Ovary (tissue), 9 donors: ENCODE data around the gene RCAN3. TPM values are rescaled to one million over a fixed set of nuclear protein-coding genes. Genes with fewer than 3 reads are reported as not detected.

Source experiments
- DNase-seq, 5 donors: peaks; one replicate each; pipeline ENCODE4 v3.0.0-alpha.2; 2019 to 2020
- H3K27ac ChIP-seq, 2 donors: fragments of 200-600 bp; one replicate each; pipeline versions ENCODE4 v1.5.1 to v1.8.0; 2019 to 2022
- H3K27me3 ChIP-seq: fragments of 200-600 bp; one replicate; pipeline ENCODE4 v1.8.0; 2022
- H3K36me3 ChIP-seq: fragments of 200-600 bp; sonication (generic); one replicate; pipeline ENCODE4 v1.5.1; 2019
- H3K4me1 ChIP-seq: one replicate; pipeline ENCODE4 v1.8.1; 2013; ENCODE audit warnings: mild to moderate bottlenecking, moderate library complexity; ENCODE audit not compliant: insufficient read depth
- H3K4me3 ChIP-seq: fragments of 200-600 bp; sonication (generic); one replicate; pipeline ENCODE4 v1.5.1; 2017
- H3K9me3 ChIP-seq, 2 donors: fragments of 200-600 bp in 1 of 2; sonication (generic) in 1 of 2; one replicate each; pipeline versions ENCODE4 v1.5.1 to v1.8.1; 2013 to 2019; ENCODE audit warnings: mild to moderate bottlenecking in 1 of 2, moderate library complexity in 1 of 2
- EP300 ChIP-seq: sonication (generic); formaldehyde crosslinking; IDR thresholded peaks from one replicate; pipeline ENCODE4 v1.6.1; 2017; ENCODE audit warnings: antibody characterized with exemption
- POLR2A ChIP-seq: fragments of 450-650 bp; IDR thresholded peaks from one replicate; pipeline ENCODE4 v1.6.1; 2017; ENCODE audit warnings: antibody characterized with exemption, mild to moderate bottlenecking, moderate library complexity
- WGBS, 3 donors: extraction: QIAGEN DNeasy Blood & Tissue Kit in 1 of 3; methylation state at CpG; one replicate each; pipeline versions ENCODE4 v1.1.5 to v1.1.7; 2013 to 2017; 5-methylcytosine and 5-hydroxymethylcytosine counted together
- intact Hi-C, 4 donors: fragments of 100-400 bp; cut with DNase I; formaldehyde crosslinking; loops; one replicate each; pipeline versions ENCODE4 v1.11.0 to v1.15.1; 2022 to 2023
- polyA plus RNA-seq, 2 donors: library from polyadenylated mRNA; stranded (reverse); fragments of 200-250 nt in 1 of 2; fragments of 350-450 nt in 1 of 2; fragmentation: Illumina TruSeq in 1 of 2; extraction: RNeasy Lipid Tissue Mini Kit (QIAGEN cat#74804) in 1 of 2; gene quantifications; one replicate each; pipeline ENCODE4 v1.2.3, GENCODE V29; 2013 to 2014
- total RNA-seq, 7 donors: library from RNA; depleted of rRNA in 2 of 7; stranded (reverse); fragments of >200 nt in 2 of 7; fragmentation: NEBNext Ultra II Directional in 3 of 7; extraction: Animal tissue kit (Norgen Biotek cat#: 25700) in 3 of 7; gene quantifications; one replicate each; pipeline versions ENCODE4 v1.1.0 to v1.2.4, GENCODE V29; 2016 to 2023
- TF ChIP-seq, protein P1 (sequence below), 3 donors: fragments of 450-650 bp in 2 of 3; fragments of 200-600 bp in 1 of 3; IDR thresholded peaks; one replicate each; pipeline versions ENCODE4 v1.5.1 to v1.8.0; 2016 to 2022; ENCODE audit warnings: antibody characterized with exemption in 3 of 3, mild to moderate bottlenecking in 1 of 3
- donor health status: DM: no; HTN: no; CAD: no; lungs with moderate emphysema.
- donor health status: DM: no; HTN: no; CAD: no.
- donor health status: Bipolar disorder and iron deficiency.
- donor health status: DM: yes; HTN: yes; CAD: no.
- donor health status: DM: no; HTN: no; CAD: no.
- donor health status: DM: yes; HTN: yes; CAD: no.

The RCAN3 gene
- total and polyA plus RNA-seq, 9 donors: 0.25 to 12.4 (median 2.1) TPM

DNA sequence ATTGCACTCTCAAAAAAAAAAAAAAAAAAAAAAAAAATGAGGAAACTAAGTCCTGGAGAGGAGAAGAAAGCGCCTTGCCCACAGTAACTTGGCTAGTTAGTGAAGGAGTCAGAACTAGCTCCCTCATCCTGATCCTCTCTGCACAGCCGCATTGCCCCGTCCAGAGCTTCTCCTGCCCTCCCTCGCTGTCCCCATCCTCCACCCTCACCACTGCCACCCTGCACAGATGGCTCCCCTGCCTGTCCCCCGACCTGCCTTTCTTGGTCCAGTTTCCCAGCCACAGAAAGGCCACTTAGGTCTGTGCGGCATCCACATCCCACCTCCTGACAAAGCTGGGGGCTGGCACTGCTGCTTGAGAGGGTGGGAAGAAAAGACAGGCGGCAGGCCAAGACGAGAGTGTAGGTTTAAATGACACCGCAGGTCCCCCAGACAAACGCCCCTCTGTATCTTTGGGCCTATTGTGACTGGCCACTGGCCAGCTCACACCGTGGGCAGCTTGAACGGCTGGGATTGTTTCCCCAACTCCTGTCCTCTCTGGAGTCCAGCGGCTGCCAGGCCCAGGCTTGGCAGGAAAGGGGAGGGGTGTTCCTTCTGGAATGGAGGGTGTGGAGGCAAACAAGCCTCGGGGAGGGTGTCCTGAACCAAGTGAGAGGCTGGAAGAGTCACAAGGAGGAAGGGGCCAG is 73.4 kb downstream of the RCAN3 start:
- DNase-seq: no peak
- Histone ChIP-seq H3K36me3 (no peaks in the 10 kb centered on the region), H3K9me3 (no peaks in the 10 kb centered on the region), H3K27ac (no peak overlapping the region), H3K4me3 (no peak overlapping the region), H3K27me3 (no peaks in the 10 kb centered on the region), H3K4me1 (no peaks in the 10 kb centered on the region)
- intact Hi-C loops: no loop called here
- no peak for TF ChIP-seq POLR2A
- TF ChIP-seq, protein P1, sequence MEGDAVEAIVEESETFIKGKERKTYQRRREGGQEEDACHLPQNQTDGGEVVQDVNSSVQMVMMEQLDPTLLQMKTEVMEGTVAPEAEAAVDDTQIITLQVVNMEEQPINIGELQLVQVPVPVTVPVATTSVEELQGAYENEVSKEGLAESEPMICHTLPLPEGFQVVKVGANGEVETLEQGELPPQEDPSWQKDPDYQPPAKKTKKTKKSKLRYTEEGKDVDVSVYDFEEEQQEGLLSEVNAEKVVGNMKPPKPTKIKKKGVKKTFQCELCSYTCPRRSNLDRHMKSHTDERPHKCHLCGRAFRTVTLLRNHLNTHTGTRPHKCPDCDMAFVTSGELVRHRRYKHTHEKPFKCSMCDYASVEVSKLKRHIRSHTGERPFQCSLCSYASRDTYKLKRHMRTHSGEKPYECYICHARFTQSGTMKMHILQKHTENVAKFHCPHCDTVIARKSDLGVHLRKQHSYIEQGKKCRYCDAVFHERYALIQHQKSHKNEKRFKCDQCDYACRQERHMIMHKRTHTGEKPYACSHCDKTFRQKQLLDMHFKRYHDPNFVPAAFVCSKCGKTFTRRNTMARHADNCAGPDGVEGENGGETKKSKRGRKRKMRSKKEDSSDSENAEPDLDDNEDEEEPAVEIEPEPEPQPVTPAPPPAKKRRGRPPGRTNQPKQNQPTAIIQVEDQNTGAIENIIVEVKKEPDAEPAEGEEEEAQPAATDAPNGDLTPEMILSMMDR (IDR thresholded peaks at IDR 0.05): no peak
- no peak for TF ChIP-seq EP300
- WGBS, 3 donors: 44 to 52% (median 49%) methylated on average over 14 of the region's 14 CpGs

DNA sequence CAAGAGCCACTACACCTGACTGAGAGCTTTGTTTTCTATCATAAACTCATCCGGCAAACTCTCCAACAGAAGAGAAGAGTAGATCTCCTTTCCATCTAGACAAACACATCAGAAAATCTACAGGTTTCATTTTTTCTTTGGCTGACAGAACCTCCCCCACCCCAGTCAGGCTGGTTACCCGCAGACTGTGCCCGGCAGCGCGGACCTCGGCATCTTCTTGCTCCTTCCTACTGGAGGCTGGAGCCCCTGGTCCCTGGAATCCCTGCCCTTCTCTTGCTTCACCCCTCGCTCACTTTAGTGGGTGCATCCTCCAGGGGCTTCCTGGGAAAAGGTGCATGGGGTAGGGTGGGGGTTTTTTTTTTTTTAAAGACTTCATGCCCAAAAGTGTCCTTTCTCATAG is 76.2 kb downstream of the RCAN3 start:
- Histone ChIP-seq H3K4me1 (no peaks in the 10 kb centered on the region), H3K4me3 (no peak overlapping the region), H3K27ac (no peak overlapping the region), H3K9me3 (no peaks in the 10 kb centered on the region), H3K27me3 (no peaks in the 10 kb centered on the region), H3K36me3 (no peaks in the 10 kb centered on the region)
- TF ChIP-seq EP300: no peak
- no peak for TF ChIP-seq POLR2A
- TF ChIP-seq, protein P1 (IDR thresholded peaks at IDR 0.05): no peak
- intact Hi-C loops: no loop called here
- 93 to 97% (median 96%) methylated on average over 6 to 7 of the region's 7 CpGs for WGBS, 3 donors
- no peak for DNase-seq

DNA sequence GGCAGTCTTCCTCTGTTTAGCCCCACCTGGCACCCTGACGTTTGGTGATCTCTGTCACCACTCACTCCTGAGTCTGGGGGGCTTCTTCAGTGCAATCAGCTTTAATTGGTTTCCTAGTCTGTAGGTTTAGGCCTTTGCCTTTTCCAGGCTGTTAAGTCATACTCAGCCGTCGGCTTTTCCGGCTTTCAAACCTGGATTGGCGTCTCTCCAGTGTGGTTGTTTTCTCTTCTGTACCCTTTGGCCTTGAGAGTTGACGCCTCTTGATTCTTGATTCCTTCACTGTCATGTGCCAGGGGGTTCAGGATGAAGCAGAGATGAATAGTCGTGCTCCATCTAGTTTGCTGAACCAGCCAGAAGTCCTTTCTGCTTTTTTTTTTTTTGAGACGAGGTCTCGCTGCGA is 78.1 kb downstream of the RCAN3 start:
- intact Hi-C loops: no loop called here
- no peaks in the 10 kb centered on the region for H3K27me3 ChIP-seq
- H3K27ac ChIP-seq: no peak overlapping the region
- no peak for DNase-seq
- no peaks in the 10 kb centered on the region for H3K4me1 ChIP-seq
- H3K36me3 ChIP-seq: no peaks in the 10 kb centered on the region
- 63 to 73% (median 68%) methylated on average over 10 of the region's 10 CpGs for WGBS, 3 donors
- no peak overlapping the region for H3K4me3 ChIP-seq
- H3K9me3 ChIP-seq: no peaks in the 10 kb centered on the region
- TF ChIP-seq EP300 (no peak), POLR2A (no peak)
- TF ChIP-seq, protein P1 (IDR thresholded peaks at IDR 0.05): no peak

DNA sequence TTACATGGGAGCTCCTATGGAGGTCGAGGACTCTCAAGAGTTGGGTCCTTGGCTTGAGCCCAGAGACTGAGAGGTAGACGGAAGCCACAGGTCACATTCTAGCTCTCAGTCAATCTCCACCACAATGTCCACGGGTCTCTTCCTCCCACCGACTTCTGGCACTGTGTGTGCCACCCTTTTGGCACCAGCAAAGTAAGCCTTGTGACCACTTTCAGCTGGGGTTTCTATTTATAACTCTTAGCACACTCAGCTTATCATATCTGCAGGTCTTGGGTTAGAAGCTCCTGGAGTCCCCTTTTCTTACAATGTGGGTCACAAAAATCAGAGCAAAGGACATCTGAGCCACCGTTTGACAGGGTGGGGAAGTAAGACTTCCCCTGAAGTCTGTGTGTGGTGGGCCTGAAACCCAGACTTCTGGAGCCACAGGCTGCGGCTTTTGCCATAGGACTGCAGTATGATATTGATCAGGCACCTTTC is 81.6 kb downstream of the RCAN3 start:
- Histone ChIP-seq H3K9me3 (no peaks in the 10 kb centered on the region), H3K4me3 (no peak overlapping the region), H3K27ac (no peak overlapping the region), H3K4me1 (no peaks in the 10 kb centered on the region), H3K27me3 (no peaks in the 10 kb centered on the region), H3K36me3 (no peaks in the 10 kb centered on the region)
- DNase-seq: no peak
- TF ChIP-seq POLR2A: no peak
- TF ChIP-seq, protein P1 (IDR thresholded peaks at IDR 0.05): no peak
- no peak for TF ChIP-seq EP300
- intact Hi-C loops: no loop called here
- WGBS, 3 donors: 53 to 65% (median 58%) methylated on average over 6 of the region's 6 CpGs
